Measurements from ENCODE around the gene SFXN1.

- TF ChIP-seq, protein P1, sequence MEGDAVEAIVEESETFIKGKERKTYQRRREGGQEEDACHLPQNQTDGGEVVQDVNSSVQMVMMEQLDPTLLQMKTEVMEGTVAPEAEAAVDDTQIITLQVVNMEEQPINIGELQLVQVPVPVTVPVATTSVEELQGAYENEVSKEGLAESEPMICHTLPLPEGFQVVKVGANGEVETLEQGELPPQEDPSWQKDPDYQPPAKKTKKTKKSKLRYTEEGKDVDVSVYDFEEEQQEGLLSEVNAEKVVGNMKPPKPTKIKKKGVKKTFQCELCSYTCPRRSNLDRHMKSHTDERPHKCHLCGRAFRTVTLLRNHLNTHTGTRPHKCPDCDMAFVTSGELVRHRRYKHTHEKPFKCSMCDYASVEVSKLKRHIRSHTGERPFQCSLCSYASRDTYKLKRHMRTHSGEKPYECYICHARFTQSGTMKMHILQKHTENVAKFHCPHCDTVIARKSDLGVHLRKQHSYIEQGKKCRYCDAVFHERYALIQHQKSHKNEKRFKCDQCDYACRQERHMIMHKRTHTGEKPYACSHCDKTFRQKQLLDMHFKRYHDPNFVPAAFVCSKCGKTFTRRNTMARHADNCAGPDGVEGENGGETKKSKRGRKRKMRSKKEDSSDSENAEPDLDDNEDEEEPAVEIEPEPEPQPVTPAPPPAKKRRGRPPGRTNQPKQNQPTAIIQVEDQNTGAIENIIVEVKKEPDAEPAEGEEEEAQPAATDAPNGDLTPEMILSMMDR (IDR thresholded peaks at IDR 0.05 in 8 of 11, conservative IDR thresholded peaks at IDR 0.05 in 3 of 11) = no peak
- no peak for TF ChIP-seq POLR2A (IDR thresholded peaks at IDR 0.05)
These were observed 14.7 kb upstream of the SFXN1 start for GRCh38 chr5:175463641-175464040.

All from spleen (tissue), 7 donors.